GM18511 (cell line): Measurements from ENCODE around the gene ZNF470.

ENCODE experiments used
- ATAC-seq: cut with Tn5 transposase; IDR thresholded peaks from one replicate; pipeline ENCODE4 v1.9.1; 2021; ENCODE audit warnings: mild to moderate bottlenecking, moderate library complexity; ENCODE audit not compliant: unreplicated experiment

ZNF470 gene

DNA sequence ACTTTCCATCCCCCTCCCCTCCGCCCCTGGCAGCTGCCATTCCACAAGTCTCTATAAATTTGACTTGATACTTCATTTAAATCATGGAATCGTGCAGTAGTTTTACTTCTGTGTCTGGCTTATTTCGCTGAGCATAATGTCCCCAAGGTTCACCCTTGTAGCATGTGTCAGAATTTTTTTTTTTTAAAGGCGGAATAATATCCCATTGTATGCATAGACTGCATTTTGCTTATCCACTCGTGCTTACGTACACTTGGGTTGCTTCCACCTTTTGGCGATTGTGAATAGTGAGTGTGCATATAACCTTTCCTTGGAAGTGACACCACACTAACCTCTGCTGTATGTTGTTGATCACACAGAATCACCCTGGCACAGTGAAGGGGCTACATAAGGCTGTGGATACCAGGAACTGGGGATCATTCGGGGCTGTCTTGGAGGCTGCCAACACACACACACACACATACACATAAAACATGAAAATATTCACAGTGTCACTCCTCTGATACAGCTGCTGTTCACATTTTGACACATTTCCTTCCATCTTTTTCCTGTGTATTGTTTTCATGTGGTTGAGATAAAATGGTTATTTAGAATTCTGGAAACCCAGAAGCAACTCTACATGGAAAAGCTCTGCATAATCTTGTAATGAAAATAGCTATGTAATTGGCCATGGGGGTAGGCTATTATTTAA, 41.2 kb downstream of the ZNF470 start:
- ATAC-seq = no peak

DNA sequence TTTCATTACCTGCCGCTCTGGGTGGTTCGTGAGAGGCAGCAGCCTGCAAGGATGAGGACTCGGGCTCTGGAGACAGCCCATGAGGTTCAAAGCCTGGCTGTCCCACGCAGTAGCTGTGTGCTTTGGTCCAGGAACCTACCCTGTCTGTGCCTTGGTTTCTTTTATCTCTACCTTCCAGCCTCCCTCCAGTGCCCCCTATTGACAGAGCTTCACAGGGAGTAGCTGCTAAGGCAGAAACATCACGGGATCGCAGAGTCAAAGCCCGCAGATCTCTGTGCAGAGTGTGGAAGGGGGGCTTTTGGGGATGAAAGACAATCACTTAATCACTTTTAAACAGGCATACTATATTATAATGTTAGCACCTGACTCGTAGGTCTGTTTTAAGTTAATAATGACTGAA, 44.0 kb downstream of the ZNF470 start:
- no peak for ATAC-seq

DNA sequence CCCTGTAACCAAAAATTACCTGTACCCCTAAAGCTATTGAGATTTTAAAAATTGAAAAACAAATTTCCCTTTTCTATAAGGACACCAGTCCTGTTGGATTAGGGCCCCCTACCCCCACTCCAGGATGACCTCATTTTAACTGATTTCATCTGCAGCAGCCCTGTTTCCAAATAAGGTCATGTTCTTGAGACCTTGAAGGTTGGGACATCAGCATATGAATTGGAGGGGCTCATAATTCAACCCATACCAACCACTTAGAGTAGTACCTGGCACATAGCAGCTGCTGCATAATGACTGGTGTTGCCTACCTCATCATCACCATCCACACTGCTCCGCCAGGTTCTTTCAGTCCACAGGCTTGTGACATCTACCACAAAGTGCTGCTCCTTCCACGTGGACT, 45.5 kb downstream of the ZNF470 start:
- ATAC-seq = no peak

DNA sequence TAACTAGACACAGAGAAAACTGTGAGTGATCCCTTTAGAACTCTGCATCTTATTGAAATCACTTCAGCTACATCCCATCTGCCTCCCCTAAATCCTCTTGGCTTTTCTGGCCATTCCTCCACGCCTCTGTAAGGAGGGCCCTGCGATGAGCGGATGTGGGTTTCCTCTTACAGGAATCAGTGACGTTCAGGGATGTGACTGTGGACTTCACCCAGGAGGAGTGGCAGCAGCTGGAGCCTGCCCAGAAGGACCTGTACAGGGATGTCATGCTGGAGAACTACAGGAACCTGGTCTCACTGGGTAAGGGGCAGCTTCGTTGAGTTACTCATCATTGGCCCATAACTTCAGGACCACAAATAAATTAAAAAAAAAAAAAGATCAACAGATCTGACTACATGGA, 46.4 kb downstream of the ZNF470 start:
- no peak for ATAC-seq

DNA sequence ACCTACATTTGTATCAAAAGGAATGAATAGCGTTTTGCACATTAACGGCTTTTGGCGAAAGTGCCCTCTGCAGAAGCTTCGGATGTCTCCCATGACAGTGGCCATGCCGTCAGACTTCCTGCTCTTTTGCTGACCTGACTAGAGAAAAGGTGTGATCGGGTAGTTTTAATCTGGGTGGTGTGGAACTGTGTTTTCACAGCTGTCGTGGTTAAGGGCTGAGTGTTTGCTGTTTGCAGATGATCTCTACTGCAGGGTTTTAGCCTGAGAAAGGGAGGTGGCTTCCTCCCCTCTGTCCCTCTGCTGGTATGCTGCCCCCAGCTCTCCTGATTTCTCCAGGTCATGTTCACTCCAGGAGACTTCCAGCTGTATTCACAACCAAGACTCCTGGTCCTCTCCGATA, 50.3 kb downstream of the ZNF470 start:
- no peak for ATAC-seq

DNA sequence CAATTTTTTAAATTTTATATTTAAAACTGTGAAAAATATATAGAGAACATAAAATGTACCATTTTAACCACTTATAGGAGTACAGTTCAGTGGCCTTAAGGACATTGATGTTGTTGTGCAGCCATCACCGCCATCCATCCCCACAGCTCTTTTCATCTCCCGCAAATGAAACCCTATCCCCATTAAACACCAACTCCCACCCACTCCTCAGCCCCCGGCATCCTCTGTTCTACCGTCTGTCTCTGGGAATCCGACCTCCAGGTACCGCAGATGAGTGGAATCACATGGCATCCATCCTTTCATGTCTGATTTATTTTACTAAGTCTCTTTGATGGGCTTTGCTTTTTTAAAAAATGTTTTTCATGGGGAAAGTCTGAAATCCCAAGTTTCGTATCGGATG, 51.9 kb downstream of the ZNF470 start:
- no peak for ATAC-seq

DNA sequence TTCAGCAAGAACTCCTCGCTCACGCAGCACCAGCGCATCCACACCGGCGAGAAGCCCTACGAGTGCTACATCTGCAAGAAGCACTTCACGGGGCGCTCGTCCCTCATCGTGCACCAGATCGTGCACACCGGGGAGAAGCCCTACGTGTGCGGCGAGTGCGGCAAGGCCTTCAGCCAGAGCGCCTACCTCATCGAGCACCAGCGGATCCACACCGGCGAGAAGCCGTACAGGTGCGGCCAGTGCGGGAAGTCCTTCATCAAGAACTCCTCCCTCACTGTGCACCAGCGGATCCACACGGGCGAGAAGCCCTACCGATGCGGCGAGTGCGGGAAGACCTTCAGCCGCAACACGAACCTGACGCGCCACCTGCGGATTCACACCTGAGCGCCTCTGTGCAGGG, 55.1 kb downstream of the ZNF470 start:
- no peak for ATAC-seq

DNA sequence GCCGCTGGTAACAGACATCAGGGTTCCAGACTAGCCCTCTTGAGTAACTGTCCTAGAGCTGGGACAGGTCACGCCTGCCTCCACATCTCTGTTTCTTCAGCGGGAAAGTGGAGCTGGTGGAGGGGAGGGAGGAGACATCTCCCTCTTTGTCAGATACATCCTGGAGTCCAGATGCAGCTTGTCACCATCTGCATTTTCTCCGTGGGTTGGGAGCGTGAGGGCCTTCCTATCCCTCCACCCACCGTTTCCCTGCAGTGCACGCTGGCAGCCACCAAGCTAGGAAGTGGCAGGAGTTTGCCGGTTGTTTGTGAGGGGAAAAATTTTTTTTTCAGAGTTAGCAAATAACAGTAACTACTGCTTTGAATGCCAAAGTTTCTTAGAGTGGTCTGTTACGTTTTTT, 55.7 kb downstream of the ZNF470 start:
- ATAC-seq = no peak

DNA sequence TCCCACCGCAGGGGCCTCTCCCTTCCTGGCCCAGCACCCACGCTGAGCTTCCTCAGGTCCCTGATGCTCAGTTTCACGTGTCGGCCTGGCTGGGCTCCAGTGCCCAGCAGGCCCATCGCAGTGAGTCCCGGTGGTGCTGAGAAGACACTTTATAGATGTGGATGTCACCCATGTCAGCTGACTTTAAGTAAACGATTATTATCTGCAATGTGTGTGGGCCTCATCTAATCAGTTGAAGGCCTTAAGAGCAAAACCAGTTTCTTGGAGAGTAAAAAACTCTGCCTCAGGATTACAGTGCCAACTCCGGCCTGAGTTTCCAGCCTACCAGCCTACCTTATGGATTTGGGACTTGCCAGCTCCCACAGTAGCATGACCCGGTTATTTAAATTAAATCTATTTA, 58.4 kb downstream of the ZNF470 start:
- ATAC-seq = no peak

DNA sequence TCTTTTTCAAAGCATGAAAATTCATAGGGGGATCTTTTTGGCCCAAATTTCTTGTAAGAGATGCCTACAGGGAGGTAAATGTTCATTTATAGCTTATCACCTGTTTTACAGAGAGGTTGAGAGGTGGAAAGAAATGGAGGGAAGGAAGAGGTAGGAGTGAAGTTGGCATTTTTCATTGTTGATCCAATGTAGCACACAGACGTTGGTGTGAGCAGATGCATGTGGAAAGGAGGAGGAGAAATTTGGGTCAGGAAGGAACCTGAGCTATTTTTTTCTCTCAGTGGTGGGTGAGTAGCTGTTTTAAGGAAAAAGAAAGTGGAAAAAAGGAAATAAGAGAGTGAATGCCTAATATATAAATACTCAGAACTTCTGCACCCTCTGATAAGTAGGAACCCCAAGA, 65.8 kb downstream of the ZNF470 start:
- ATAC-seq = no peak

DNA sequence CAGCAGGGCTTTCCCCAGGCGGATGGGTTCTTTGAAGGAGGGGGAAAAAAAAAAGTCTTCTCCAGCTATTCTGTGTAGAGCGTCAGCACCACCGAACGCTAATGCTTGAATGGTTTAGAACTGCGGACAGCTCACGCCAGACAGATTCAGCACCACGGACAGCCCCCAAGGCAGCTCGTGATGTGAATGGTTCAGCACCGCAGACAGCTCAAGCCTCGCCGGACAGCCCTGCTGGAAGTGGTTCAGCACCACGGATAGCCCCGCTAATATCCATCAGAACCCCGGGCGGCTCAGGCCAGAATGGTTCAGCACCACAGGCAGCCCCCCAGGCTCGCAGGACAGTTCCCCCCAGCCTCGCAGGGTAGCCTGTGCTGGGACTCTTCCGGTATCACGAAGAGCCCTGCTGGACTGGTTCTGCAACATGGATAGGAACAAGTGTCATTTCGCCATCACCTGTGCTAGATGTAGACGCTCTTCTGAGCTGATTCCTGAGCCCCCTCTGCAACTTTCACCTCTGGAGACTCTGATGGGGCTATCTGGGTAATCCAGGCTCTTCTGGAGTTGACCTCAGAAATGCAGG, 70.8 kb downstream of the ZNF470 start:
- ATAC-seq = no peak
